Activated CD4-positive, alpha-beta T cell treated with anti-CD3 and anti-CD28 coated beads for 4 hours (primary cell): Measurements from ENCODE around the gene IQCM.
"Not testable (repeated sequence)": the region's sequence is repeated elsewhere in the genome, so short reads cannot be mapped to it uniquely, and the experiment has no call there.

Experiments used
- DNase-seq, 2 donors: peaks; one replicate each; pipeline ENCODE4 v3.0.0-alpha.2; 2020

The IQCM gene

GRCh38 chr4:149409555-149409962 lies 406.1 kb downstream of the IQCM start:
- no peak for DNase-seq

DNA sequence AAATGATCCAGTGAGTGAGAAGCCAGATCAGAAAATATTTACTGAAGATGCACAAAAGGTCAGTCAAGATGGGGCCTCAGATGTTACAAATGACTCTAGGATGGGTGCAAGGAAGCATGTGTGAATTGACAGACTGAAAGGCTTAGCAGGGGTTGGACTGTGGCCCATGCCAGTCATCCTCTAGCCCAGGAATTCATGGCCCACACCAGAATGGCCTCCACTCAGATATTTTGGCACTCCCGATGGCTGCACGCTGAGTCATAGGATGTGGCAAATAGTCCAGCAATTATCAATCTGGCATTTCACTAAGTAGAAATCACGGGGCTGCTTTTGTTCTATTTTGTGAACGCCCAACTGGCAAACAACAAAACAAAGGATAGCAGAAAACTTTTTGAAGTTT lies 406.5 kb downstream of the IQCM start:
- no peak for DNase-seq

GRCh38 chr4:149404143-149404542 lies 411.5 kb downstream of the IQCM start:
- no peak for DNase-seq

- no peak for DNase-seq
Measured at GRCh38 chr4:149403081-149403480, 412.6 kb downstream of the IQCM start.

DNA sequence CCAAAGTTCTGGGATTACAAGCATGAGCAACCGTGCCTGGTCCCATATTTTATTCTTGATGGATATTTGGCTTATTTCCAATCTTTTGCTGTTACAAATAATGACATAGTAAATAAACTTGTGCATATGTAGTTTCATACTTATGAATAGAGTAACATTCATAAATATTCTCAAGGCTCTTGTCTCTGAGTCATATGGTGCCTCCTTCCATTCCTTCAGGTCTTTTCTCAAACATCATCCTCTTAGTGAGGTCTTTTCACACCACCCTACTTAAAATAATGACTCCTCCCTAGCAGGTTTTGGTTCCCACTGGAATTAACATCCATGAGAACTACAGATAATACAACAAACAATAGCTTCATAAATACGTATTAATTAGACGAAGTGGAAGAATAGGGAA lies 416.6 kb downstream of the IQCM start:
- no peak for DNase-seq

DNA sequence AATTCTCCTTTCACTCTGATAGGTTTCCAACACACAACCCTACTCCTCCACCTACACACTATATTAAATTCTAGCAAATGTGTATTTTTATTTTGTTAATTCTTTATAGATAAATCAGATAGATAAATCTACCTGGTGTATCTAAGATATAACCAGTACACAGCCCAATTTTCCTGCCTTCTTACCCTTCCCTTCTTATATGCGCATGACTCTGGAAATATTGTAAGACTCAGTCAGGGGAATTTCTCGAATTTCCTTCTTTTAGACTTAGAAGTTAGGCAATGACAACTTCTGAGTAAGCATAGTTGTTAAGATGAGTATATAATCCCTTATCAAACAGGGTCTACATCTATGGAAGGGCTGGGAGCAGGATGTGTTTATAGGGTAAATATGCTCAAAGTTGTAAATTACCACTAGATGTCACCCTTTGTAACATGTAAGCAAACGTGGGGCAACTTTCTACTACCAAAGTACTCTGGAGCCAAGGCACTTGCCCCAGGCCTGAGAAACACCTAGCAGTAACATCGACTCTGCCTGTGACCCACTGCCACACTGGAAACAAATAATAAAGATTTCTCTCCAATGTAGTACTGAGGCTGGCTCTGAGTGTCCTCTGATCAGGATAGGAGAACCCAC lies 444.7 kb downstream of the IQCM start:
- DNase-seq, result no peak

DNA sequence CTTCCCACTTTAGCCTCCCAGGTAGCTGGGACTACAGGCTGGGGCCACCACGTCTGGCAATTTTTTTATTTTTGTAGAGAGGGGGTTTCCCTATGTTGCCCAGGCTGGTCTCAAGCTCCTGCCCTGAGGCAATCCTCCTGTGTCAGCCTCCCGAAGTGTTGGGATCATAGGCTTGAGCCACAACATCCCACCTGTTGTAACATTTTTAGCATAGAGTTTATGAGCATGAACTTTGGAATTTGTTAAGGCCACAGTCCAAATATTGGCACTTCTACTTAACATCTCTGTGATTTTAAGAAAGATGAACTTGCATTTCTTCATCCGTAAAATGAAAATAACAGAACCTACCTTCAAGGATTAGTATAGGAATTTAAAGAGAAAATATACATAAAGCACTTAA lies 445.6 kb downstream of the IQCM start:
- no peak for DNase-seq

DNA sequence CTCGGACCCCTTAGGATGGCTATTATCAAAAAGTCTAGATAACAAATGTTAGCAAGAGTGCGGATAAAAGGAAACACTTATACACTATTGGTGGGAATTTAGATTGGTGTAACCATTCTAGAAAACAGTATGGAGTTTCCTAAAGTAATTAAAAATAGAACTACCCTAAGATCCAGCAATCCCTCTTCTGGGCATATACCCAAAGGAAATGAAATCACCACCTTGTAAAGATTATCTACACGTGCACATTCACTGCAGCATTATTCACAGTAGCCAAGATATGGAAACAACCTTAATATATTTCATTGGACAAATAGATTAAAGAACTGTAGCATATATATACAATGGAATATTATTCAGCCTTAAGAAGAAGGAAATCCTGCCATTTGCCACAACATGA lies 462.4 kb downstream of the IQCM start:
- no peak for DNase-seq

GRCh38 chr4:149349541-149349940 lies 466.1 kb downstream of the IQCM start:
- no peak for DNase-seq

DNA sequence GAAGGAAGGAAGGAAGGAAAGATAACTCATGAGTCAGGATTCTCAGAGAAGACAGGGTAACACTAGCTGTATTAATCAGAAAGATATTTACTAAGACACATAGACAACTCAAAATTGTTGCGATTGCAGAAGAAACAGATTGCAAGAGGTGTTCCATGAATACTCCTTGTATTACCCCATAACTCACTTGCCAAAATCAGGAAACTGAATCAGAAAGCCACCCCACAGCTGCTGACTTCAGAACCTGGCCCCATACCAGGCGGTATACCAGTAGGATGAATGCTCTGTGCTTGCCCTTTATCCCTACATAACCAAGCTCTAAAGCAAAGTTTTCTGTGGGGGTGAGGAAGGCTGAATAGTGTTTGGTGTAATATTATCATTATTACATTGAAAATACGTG lies 468.5 kb downstream of the IQCM start:
- DNase-seq, result no peak

- no peak for DNase-seq
Measured at GRCh38 chr4:149345424-149345823, 470.2 kb downstream of the IQCM start.

GRCh38 chr4:149344436-149344835 lies 471.2 kb downstream of the IQCM start:
- no peak for DNase-seq

- no peak for DNase-seq
Measured at GRCh38 chr4:149343614-149344013, 472.0 kb downstream of the IQCM start.

DNA sequence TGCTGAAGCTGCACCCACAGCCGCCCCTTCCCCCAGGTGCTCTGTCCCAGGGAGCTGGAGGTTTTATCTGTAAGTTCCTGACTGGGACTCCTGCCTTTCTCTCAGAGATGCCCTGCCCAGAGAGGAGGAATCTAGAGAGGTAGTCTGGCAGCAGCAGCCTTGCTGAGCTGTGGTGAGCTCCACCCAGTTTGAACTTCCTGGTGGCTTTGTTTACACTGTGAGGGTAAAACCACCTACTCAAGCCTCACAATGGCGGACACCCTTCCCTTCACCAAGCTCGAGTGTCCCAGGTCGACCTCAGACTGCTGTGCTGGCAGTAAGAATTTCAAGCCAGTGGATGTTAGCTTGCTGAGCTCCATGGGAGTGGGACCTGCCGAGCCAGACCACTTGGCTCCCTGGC lies 474.5 kb downstream of the IQCM start:
- DNase-seq, result not testable (repeated sequence)

- DNase-seq, result no peak
Measured at GRCh38 chr4:149328161-149328560, 487.5 kb downstream of the IQCM start.

- DNase-seq, result no peak
Measured at GRCh38 chr4:149322203-149322602, 493.4 kb downstream of the IQCM start.

- DNase-seq, result no peak
Measured at GRCh38 chr4:149321438-149321837, 494.2 kb downstream of the IQCM start.

- DNase-seq, result no peak
Measured at GRCh38 chr4:149311076-149311475, 504.6 kb downstream of the IQCM start.

DNA sequence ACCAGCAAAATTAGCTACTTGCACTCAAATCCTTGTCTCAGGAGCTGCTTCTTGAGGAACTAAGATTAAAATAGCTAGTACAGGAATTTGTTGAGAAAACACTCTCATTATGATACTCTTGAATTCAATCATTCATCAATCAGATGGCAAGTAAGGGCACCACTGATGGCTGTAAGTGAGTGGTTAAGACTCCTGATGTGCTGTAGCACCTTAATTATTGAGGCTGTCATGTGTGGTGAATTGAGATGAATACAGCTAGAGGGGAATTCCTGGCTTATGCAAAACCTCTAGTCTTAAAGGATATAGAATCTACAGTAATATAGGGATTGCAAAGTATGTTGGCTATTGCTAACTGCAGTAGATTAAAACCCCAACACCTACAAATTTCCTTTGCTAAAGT lies 509.1 kb downstream of the IQCM start:
- no peak for DNase-seq
